Fibroblast of villous mesenchyme (primary cell): Measurements from ENCODE around the gene PCNP. TPM values are rescaled to one million over a fixed set of nuclear protein-coding genes. Genes with fewer than 3 reads are reported as not detected.
"Not testable (repeated sequence)": the region's sequence is repeated elsewhere in the genome, so short reads cannot be mapped to it uniquely, and the experiment has no call there.

Source experiments
- DNase-seq: peaks from one replicate; pipeline ENCODE4 v3.0.0-alpha.2; 2010; ENCODE audit warnings: low read depth
- H3K4me3 ChIP-seq: 2 replicates; pipeline ENCODE4 v1.5.1; 2011; ENCODE audit warnings: low read depth, mild to moderate bottlenecking, low read length
- CTCF ChIP-seq: IDR thresholded peaks from 2 replicates; pipeline ENCODE4 v1.5.1; 2012; ENCODE audit warnings: low read depth, mild to moderate bottlenecking, low read length; ENCODE audit not compliant: insufficient read depth
- total RNA-seq: library from RNA; depleted of rRNA; stranded (reverse); fragments of >200 nt; gene quantifications from 2 replicates; pipeline ENCODE4 v1.2.3, GENCODE V29; 2012

PCNP gene
- total RNA-seq, 1 donor = 124 TPM

DNA sequence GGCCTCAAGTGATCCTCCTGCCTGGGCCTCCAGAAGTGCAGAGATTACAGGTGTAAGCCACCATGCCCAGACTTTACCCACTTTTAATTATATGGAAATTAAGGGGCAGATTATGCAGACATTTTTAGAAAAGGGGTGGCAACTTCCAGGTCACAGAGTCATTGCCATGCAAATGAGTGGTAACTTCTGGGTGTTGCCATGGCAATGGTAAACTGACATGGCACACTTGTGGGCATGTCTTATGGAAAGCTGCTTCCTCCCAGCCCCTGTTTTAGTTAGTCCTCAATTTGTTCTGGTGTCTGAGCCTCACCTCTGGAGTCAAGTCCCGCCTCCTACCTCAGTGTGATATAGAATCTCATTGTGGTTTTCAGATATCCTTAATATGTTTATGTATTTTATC, 49.7 kb downstream of the PCNP start:
- TF ChIP-seq CTCF = no peak
- no peak for DNase-seq
- no peak overlapping the region for H3K4me3 ChIP-seq

GRCh38 chr3:101624857-101625256, 50.9 kb downstream of the PCNP start:
- no peak for TF ChIP-seq CTCF
- no peak for DNase-seq
- no peak overlapping the region for H3K4me3 ChIP-seq

GRCh38 chr3:101625879-101626278, 51.9 kb downstream of the PCNP start:
- TF ChIP-seq CTCF = no peak
- no peak overlapping the region for H3K4me3 ChIP-seq
- no peak for DNase-seq

- no peak for TF ChIP-seq CTCF
- DNase-seq = no peak
Measured at GRCh38 chr3:101629219-101629618, 55.2 kb downstream of the PCNP start.

DNA sequence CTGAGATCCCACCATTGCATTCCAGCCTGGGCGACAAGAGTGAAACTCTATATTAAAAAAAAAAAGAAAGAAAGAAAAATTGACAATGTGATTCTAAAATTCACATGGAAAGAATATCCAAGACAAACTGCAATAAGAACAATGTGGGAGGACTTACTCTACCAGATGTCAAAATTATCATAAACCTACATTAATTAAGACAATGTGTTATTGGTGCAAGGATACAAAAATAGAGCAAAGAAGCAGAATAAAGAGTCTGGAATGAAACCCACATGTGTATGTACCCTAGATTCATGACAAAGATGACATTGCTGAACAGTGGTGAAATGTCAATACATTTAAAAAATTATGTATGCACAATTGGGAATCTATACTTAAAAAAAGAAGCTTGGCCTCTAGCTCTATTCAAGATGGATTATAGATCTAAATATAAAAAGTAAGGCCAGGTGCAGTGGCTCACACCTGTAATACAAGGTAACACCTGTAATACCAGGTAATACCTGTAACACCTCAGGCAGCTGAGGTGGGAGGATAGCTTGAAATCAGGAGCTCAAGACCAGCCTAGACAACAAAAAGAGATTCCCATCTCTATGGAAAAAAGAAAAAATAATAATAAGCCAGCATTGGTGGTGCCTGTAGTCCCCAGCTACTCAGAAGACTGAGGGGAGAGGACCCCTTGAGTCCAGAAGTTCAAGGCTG, 57.3 kb downstream of the PCNP start:
- no peak for DNase-seq
- H3K4me3 ChIP-seq = no peak overlapping the region
- no peak for TF ChIP-seq CTCF

More at GRCh38 chr3:101629219-101629618, 55.2 kb downstream of the PCNP start:
- no peak overlapping the region for H3K4me3 ChIP-seq

DNA sequence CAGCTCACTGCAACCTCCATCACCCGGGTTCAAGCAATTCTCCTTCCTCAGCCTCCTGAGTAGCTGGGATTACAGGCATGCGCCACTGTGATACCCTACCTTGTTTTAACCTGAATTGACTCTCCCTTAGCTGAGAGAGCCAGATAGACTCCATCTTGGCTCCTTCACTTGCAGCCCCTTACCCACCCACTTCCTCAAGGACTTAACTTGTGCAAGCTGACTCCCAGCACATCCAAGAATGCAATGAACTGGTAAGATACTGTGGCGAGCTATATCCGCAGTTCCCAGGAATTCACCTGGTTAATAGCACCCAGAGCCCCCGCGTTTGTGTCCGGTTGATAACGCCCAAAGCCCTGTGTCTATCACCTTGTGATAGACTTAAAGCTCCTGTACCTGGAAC, 58.0 kb downstream of the PCNP start:
- not testable (repeated sequence) for DNase-seq, H3K4me3 ChIP-seq

DNA sequence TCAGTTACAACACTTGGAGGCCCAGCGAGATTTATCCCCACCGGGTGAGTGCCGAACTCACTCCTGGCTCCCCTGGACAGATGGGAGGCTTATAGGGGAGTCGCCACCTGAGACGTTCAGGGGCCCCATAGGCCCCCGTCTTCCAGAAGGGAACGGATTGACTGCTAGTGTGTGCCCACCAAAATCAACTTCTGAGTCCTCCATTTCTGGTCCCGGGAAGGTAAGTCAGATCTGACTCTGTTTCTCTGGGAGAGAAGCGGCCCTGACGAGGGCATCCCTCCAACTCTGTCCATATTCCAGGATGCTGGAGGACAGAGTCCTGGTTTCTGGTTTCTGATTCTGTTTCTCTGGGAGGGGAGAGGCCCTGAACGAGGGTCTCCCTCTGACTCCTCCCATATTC, 58.6 kb downstream of the PCNP start:
- H3K4me3 ChIP-seq = no peak overlapping the region
- no peak for TF ChIP-seq CTCF
- no peak for DNase-seq
